HepG2 (cell line): Measurements from ENCODE around the gene OXSM. TPM values are rescaled to one million over a fixed set of nuclear protein-coding genes. Genes with fewer than 3 reads are reported as not detected.

Source experiments
- CBX2 ChIP-seq, 2 experiments: fragments of 200-600 bp in 1 of 2; sonication (generic); formaldehyde crosslinking in 1 of 2; IDR thresholded peaks; 2 replicates each; pipeline versions ENCODE4 v1.7.0 to v1.8.1; 2018 to 2022; ENCODE audit warnings: low read depth in 2 of 2, low read length in 1 of 2, mild to moderate bottlenecking in 1 of 2, missing genetic modification reagents in 1 of 2
- FOXK2 ChIP-seq: fragments of 450-650 bp; IDR thresholded peaks from 2 replicates; pipeline ENCODE4 v1.6.1; 2016
- GATAD2A ChIP-seq: IDR thresholded peaks from 2 replicates; pipeline ENCODE4 v1.6.1; 2016
- HDAC6 ChIP-seq: fragments of 200-600 bp; sonication (generic); IDR thresholded peaks from 2 replicates; pipeline ENCODE4 v1.7.0; 2017; ENCODE audit warnings: mild to moderate bottlenecking, antibody characterized with exemption, low read length, low read depth
- HIVEP1 ChIP-seq: sonication (generic); formaldehyde crosslinking; IDR thresholded peaks from 2 replicates; pipeline ENCODE4 v1.4.0; 2020; ENCODE audit warnings: mild to moderate bottlenecking, missing genetic modification reagents
- POLR2A ChIP-seq, 2 experiments: IDR thresholded peaks; 2 replicates each; pipeline ENCODE4 v1.6.1; 2011; ENCODE audit warnings: low read depth in 2 of 2, low read length in 2 of 2, mild to moderate bottlenecking in 1 of 2, moderate library complexity in 1 of 2; ENCODE audit not compliant: insufficient read depth in 1 of 2
- RAD21 ChIP-seq: fragments of 450-650 bp; formaldehyde crosslinking; IDR thresholded peaks from 2 replicates; pipeline ENCODE4 v1.5.0; 2020; ENCODE audit warnings: mild to moderate bottlenecking
- RFX1 ChIP-seq: fragments of 450-650 bp; IDR thresholded peaks from 2 replicates; pipeline ENCODE4 v1.6.1; 2017
- SOX13 ChIP-seq, 3 experiments: fragments of 450-650 bp in 1 of 3; sonication (generic) in 1 of 3; formaldehyde crosslinking in 1 of 3; IDR thresholded peaks in 2 of 3; conservative IDR thresholded peaks in 1 of 3; 2 replicates each; pipeline versions ENCODE4 v1.5.0 to v1.6.1; 2016 to 2020; ENCODE audit warnings: antibody characterized with exemption in 1 of 3, mild to moderate bottlenecking in 1 of 3, missing compliant biosample characterization in 1 of 3, missing genetic modification reagents in 1 of 3, moderate library complexity in 1 of 3
- SRSF4 ChIP-seq: fragments of 200-400 bp; formaldehyde crosslinking; IDR thresholded peaks from one replicate; pipeline ENCODE4 v1.6.1; 2018; ENCODE audit warnings: mild to moderate bottlenecking, low read depth, low read length, moderate library complexity; ENCODE audit not compliant: poor library complexity, severe bottlenecking
- STAT5B ChIP-seq: sonication (generic); formaldehyde crosslinking; IDR thresholded peaks from 2 replicates; pipeline ENCODE4 v1.4.0; 2020; ENCODE audit warnings: missing genetic modification reagents
- ZNF484 ChIP-seq: sonication (generic); formaldehyde crosslinking; IDR thresholded peaks from 2 replicates; pipeline ENCODE4 v1.5.1; 2020; ENCODE audit warnings: mild to moderate bottlenecking, low read depth, missing genetic modification reagents, borderline replicate concordance
- ZNF558 ChIP-seq: sonication (generic); formaldehyde crosslinking; IDR thresholded peaks from 2 replicates; pipeline ENCODE4 v1.9.0; 2022; ENCODE audit warnings: mild to moderate bottlenecking, missing genetic modification reagents, borderline replicate concordance
- polyA plus RNA-seq, 8 experiments: library from polyadenylated mRNA; depleted of rRNA in 3 of 8; stranded (reverse) in 7 of 8; unstranded in 1 of 8; fragments of >200 nt; fragmentation: Illumina TruSeq in 4 of 8; extraction: Trizol in 4 of 8; gene quantifications; 2 replicates each; pipeline versions ENCODE4 v1.2.1 to v1.2.3, GENCODE V29; 2011 to 2016; ENCODE audit warnings: low read depth in 4 of 8, missing spikeins in 1 of 8, mixed read lengths in 1 of 8; ENCODE audit not compliant: insufficient read depth in 1 of 8
- total RNA-seq, 5 experiments: library from RNA; depleted of rRNA; stranded (reverse); fragments of >200 nt; fragmentation: Illumina TruSeq; extraction: Trizol; gene quantifications; 2 replicates each; pipeline ENCODE4 v1.2.3, GENCODE V29; 2016; ENCODE audit warnings: low read depth in 1 of 5
- TF ChIP-seq, protein P1 (sequence below), 2 experiments: sonication (generic) in 1 of 2; formaldehyde crosslinking in 1 of 2; IDR thresholded peaks; 2 replicates each; pipeline versions ENCODE4 v1.4.0 to v1.6.1; 2016 to 2020; ENCODE audit warnings: borderline replicate concordance in 1 of 2, low read depth in 1 of 2, mild to moderate bottlenecking in 1 of 2, missing genetic modification reagents in 1 of 2
- TF ChIP-seq, protein P2 (sequence below): sonication (generic); formaldehyde crosslinking; IDR thresholded peaks from 2 replicates; pipeline ENCODE4 v1.4.0; 2020; ENCODE audit warnings: mild to moderate bottlenecking, low read depth, missing genetic modification reagents
- TF ChIP-seq, protein P3 (sequence below): sonication (generic); formaldehyde crosslinking; IDR thresholded peaks from 2 replicates; pipeline ENCODE4 v1.5.1; 2020; ENCODE audit warnings: mild to moderate bottlenecking, missing genetic modification reagents, moderate library complexity
- TF ChIP-seq, protein P4 (sequence below): sonication (generic); formaldehyde crosslinking; IDR thresholded peaks from 2 replicates; pipeline ENCODE4 v1.8.0; 2022; ENCODE audit warnings: missing genetic modification reagents, mild to moderate bottlenecking, moderate library complexity, borderline replicate concordance
- TF ChIP-seq, protein P5 (sequence below): sonication (generic); formaldehyde crosslinking; IDR thresholded peaks from 2 replicates; pipeline ENCODE4 v1.8.0; 2022; ENCODE audit warnings: missing genetic modification reagents, low read depth, mild to moderate bottlenecking, borderline replicate concordance

OXSM gene
- total and polyA plus RNA-seq, 2 of the 13 experiments (the other 11 are each of a cell fraction or from before 2014, with no cell fraction given): 18.2 to 34.4 TPM

DNA sequence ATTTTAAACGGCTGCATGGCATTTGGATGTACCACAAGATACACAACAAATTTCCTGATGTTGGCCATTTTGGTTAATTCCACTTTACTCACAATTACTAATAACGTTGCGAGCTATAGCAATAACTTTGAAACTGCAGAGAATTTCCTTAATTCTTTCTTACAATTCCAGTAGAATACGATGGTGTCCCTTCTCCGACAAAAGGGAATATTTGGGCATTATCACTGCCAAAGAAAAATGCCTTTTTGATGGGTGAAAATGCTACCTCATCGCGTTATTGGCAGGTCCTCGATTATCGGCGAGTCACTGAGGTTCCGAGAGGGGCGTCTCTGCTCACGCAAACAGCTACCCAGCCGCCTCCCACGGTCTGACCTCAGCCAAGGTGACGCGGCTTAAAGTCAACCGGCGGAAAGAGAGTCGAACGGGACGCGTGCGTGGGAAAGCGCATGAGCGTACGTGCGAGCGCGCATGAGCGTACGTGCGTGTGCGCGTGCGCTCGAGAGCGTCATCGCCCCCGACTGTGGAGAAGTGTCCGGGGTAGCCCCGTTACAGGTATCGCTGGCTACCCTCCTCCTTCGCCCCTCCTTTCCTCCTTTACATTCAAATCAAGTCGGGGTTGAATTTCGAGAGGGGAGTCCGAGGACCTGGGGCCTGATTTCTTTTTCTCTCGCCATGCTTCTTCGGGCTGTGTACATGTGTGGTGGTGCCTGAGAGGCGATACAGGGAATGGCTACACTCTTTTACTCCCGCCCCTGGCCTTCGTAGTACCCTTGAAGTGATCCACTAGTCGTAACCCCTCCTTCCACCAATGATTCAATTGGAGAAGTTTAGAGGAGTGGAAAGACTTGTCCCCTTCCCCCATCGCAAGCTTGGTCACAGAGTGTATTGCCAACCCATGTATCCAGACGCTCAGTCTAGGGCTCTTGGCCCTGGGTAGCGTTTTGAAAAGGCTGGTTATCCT lies at the start of gene OXSM (continued):
- TF ChIP-seq, protein P1, sequence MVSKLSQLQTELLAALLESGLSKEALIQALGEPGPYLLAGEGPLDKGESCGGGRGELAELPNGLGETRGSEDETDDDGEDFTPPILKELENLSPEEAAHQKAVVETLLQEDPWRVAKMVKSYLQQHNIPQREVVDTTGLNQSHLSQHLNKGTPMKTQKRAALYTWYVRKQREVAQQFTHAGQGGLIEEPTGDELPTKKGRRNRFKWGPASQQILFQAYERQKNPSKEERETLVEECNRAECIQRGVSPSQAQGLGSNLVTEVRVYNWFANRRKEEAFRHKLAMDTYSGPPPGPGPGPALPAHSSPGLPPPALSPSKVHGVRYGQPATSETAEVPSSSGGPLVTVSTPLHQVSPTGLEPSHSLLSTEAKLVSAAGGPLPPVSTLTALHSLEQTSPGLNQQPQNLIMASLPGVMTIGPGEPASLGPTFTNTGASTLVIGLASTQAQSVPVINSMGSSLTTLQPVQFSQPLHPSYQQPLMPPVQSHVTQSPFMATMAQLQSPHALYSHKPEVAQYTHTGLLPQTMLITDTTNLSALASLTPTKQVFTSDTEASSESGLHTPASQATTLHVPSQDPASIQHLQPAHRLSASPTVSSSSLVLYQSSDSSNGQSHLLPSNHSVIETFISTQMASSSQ (IDR thresholded peaks at IDR 0.05; ENCODE audit: low read depth): 0 out of 2 replicates have a peak, but pooled peaks have one; percentile 17
- TF ChIP-seq, protein P1 (CRISPR knock-in tag; IDR thresholded peaks at IDR 0.05; ENCODE audit: borderline replicate concordance): no peak
- 0 out of 2 replicates have a peak, but pooled peaks have one; percentile 33 for TF ChIP-seq RAD21
- TF ChIP-seq GATAD2A (CRISPR knock-in tag): peak; percentile 83
- TF ChIP-seq, protein P2, sequence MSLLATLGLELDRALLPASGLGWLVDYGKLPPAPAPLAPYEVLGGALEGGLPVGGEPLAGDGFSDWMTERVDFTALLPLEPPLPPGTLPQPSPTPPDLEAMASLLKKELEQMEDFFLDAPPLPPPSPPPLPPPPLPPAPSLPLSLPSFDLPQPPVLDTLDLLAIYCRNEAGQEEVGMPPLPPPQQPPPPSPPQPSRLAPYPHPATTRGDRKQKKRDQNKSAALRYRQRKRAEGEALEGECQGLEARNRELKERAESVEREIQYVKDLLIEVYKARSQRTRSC: peak; percentile 48; the same call in 1 of the 2 replicates
- TF ChIP-seq CBX2 (IDR thresholded peaks at IDR 0.05; ENCODE audit: low read depth, low read length): no peak
- TF ChIP-seq CBX2 (CRISPR knock-in tag; IDR thresholded peaks at IDR 0.05; ENCODE audit: low read depth): no peak
- TF ChIP-seq, protein P3, sequence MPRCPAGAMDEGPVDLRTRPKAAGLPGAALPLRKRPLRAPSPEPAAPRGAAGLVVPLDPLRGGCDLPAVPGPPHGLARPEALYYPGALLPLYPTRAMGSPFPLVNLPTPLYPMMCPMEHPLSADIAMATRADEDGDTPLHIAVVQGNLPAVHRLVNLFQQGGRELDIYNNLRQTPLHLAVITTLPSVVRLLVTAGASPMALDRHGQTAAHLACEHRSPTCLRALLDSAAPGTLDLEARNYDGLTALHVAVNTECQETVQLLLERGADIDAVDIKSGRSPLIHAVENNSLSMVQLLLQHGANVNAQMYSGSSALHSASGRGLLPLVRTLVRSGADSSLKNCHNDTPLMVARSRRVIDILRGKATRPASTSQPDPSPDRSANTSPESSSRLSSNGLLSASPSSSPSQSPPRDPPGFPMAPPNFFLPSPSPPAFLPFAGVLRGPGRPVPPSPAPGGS (CRISPR knock-in tag): no peak; the same call in 1 of the 2 replicates
- peak; percentile 91; the same call in 1 of the 2 replicates for TF ChIP-seq ZNF558 (CRISPR knock-in tag)
- TF ChIP-seq, protein P4, sequence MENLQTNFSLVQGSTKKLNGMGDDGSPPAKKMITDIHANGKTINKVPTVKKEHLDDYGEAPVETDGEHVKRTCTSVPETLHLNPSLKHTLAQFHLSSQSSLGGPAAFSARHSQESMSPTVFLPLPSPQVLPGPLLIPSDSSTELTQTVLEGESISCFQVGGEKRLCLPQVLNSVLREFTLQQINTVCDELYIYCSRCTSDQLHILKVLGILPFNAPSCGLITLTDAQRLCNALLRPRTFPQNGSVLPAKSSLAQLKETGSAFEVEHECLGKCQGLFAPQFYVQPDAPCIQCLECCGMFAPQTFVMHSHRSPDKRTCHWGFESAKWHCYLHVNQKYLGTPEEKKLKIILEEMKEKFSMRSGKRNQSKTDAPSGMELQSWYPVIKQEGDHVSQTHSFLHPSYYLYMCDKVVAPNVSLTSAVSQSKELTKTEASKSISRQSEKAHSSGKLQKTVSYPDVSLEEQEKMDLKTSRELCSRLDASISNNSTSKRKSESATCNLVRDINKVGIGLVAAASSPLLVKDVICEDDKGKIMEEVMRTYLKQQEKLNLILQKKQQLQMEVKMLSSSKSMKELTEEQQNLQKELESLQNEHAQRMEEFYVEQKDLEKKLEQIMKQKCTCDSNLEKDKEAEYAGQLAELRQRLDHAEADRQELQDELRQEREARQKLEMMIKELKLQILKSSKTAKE (CRISPR knock-in tag): peak; percentile 91
- no peak for TF ChIP-seq ZNF484 (CRISPR knock-in tag)
- TF ChIP-seq, protein P5, sequence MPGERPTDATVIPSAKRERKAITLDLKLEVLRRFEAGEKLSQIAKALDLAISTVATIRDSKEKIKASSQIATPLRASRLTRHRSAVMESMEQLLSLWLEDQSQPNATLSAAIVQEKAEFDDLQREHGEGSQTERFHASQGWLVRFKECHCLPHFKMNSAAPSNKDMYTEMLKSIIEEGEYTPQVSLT (CRISPR knock-in tag): no peak
- no peak for TF ChIP-seq SOX13 (IDR thresholded peaks at IDR 0.05)
- peak in 1 of 2 experiments; percentile 53; a peak in 1 of 4 replicates for TF ChIP-seq SOX13 (CRISPR knock-in tag; conservative IDR thresholded peaks at IDR 0.05 in 1 of 2, IDR thresholded peaks at IDR 0.05 in 1 of 2)
- no peak for TF ChIP-seq SRSF4
- peak; percentile 59 for TF ChIP-seq HIVEP1 (CRISPR knock-in tag)
- no peak for TF ChIP-seq RFX1
- no peak for TF ChIP-seq STAT5B (CRISPR knock-in tag)
- TF ChIP-seq HDAC6: no peak
- no peak for TF ChIP-seq FOXK2
- peak; percentile 74 to 96 for TF ChIP-seq POLR2A (IDR thresholded peaks at IDR 0.05; ENCODE audit: insufficient read depth in 1 of 2, low read depth in 2 of 2, low read length in 2 of 2)
